DOHH2 (cell line): ENCODE measurements around the gene FMNL2.

Experiments
- EZH2phosphoT487 ChIP-seq: fragments of 200-600 bp; sonication (generic); IDR thresholded peaks from 2 replicates; pipeline ENCODE4 v1.6.1; 2017; ENCODE audit warnings: borderline replicate concordance, mild to moderate bottlenecking, antibody characterized with exemption, low read length, moderate library complexity, mixed read lengths
- TF ChIP-seq, protein P1 (sequence below): fragments of 200-600 bp; sonication (generic); IDR thresholded peaks from one replicate; pipeline ENCODE4 v1.5.1; 2014; ENCODE audit warnings: antibody characterized with exemption, mild to moderate bottlenecking, low read depth, low read length; ENCODE audit not compliant: poor library complexity, severe bottlenecking

GRCh38 chr2:152513681-152514080 lies 178.7 kb downstream of the FMNL2 start:
- no peak for TF ChIP-seq EZH2phosphoT487
- TF ChIP-seq, protein P1, sequence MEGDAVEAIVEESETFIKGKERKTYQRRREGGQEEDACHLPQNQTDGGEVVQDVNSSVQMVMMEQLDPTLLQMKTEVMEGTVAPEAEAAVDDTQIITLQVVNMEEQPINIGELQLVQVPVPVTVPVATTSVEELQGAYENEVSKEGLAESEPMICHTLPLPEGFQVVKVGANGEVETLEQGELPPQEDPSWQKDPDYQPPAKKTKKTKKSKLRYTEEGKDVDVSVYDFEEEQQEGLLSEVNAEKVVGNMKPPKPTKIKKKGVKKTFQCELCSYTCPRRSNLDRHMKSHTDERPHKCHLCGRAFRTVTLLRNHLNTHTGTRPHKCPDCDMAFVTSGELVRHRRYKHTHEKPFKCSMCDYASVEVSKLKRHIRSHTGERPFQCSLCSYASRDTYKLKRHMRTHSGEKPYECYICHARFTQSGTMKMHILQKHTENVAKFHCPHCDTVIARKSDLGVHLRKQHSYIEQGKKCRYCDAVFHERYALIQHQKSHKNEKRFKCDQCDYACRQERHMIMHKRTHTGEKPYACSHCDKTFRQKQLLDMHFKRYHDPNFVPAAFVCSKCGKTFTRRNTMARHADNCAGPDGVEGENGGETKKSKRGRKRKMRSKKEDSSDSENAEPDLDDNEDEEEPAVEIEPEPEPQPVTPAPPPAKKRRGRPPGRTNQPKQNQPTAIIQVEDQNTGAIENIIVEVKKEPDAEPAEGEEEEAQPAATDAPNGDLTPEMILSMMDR = no peak
